ENCODE results near the gene CDKN2A. TPM values are rescaled to one million over a fixed set of nuclear protein-coding genes. Genes with fewer than 3 reads are reported as not detected.

Gene CDKN2A
- total RNA-seq, 1 experiment from 2014 or later: 282 TPM

GRCh38 chr9:21969011-21969940, 24.9 kb downstream of the CDKN2A start:
- Histone ChIP-seq H3K9me2 (ENCODE audit: insufficient read depth) (no peaks in the 10 kb centered on the region), H3K4me1 (replicated peaks; ENCODE audit: insufficient read depth) (peaks cover 13% of the 10 kb centered on the region), H3F3A (ENCODE audit: insufficient read depth, low read depth) (peaks cover 23% of the 10 kb centered on the region; the same call in 1 of the 2 replicates), H3K9me3 (ENCODE audit: insufficient read depth, low read depth) (no peaks in the 10 kb centered on the region), H3K27ac (no peak overlapping the region), H2AFZ (no peak overlapping the region), H3K79me2 (ENCODE audit: low read depth) (peaks cover 37% of the 10 kb centered on the region), H4K20me1 (ENCODE audit: insufficient read depth) (peaks cover 6% of the 10 kb centered on the region), H3K27me3 (ENCODE audit: insufficient read depth, low read depth) (no peaks in the 10 kb centered on the region), H3K36me3 (ENCODE audit: low read depth) (peaks cover 36% of the 10 kb centered on the region), H3K4me2 (no peak overlapping the region), H3K4me3 (no peak overlapping the region)
- intact Hi-C loops (cut with micrococcal nuclease; ENCODE audit: unreplicated experiment): no loop called here
- no peak for DNase-seq
- POLR2A ChIA-PET (ENCODE audit: unreplicated experiment): no interaction called here
- CTCF ChIA-PET: no interaction called here
- no TSS peak for BruUV-seq (replicated peaks)
- TF ChIP-seq CTCF (conservative IDR thresholded peaks at IDR 0.05) (no peak), EZH2 (IDR thresholded peaks at IDR 0.05; ENCODE audit: low read depth) (no peak)

- TF ChIP-seq EZH2 (IDR thresholded peaks at IDR 0.05; ENCODE audit: low read depth) (no peak), CTCF (conservative IDR thresholded peaks at IDR 0.05) (no peak)
- Histone ChIP-seq H3K79me2 (ENCODE audit: low read depth) (peaks cover 29% of the 10 kb centered on the region), H3K27me3 (ENCODE audit: insufficient read depth, low read depth) (no peaks in the 10 kb centered on the region), H3K9me2 (ENCODE audit: insufficient read depth) (no peaks in the 10 kb centered on the region), H3K36me3 (ENCODE audit: low read depth) (peaks cover 36% of the 10 kb centered on the region), H3K4me2 (no peak overlapping the region), H3K9me3 (ENCODE audit: insufficient read depth, low read depth) (no peaks in the 10 kb centered on the region), H3K4me3 (no peak overlapping the region), H3F3A (ENCODE audit: insufficient read depth, low read depth) (peaks cover 23% of the 10 kb centered on the region; the same call in 1 of the 2 replicates), H4K20me1 (ENCODE audit: insufficient read depth) (peaks cover 6% of the 10 kb centered on the region), H2AFZ (no peak overlapping the region), H3K4me1 (replicated peaks; ENCODE audit: insufficient read depth) (peaks cover 13% of the 10 kb centered on the region), H3K27ac (no peak overlapping the region)
- no peak for DNase-seq
- BruUV-seq (replicated peaks): no TSS peak
- intact Hi-C loops (cut with micrococcal nuclease; ENCODE audit: unreplicated experiment): no loop called here
- POLR2A ChIA-PET (ENCODE audit: unreplicated experiment): no interaction called here
- CTCF ChIA-PET: no interaction called here
Measured at GRCh38 chr9:21968331-21969010, 25.7 kb downstream of the CDKN2A start.

- H3K9me3 ChIP-seq (ENCODE audit: insufficient read depth, low read depth): no peaks in the 10 kb centered on the region
- H3K4me3 ChIP-seq: no peak overlapping the region
- no peaks in the 10 kb centered on the region for H3K27me3 ChIP-seq (ENCODE audit: insufficient read depth, low read depth)
- no peak for DNase-seq
- H3K4me1 ChIP-seq (replicated peaks; ENCODE audit: insufficient read depth): peaks cover 10% of the 10 kb centered on the region
- peaks cover 6% of the 10 kb centered on the region for H4K20me1 ChIP-seq (ENCODE audit: insufficient read depth)
- H2AFZ ChIP-seq: no peak overlapping the region
- CTCF ChIA-PET: no interaction called here
- H3K4me2 ChIP-seq: no peak overlapping the region
- H3K27ac ChIP-seq: no peak overlapping the region
- peaks cover 21% of the 10 kb centered on the region for H3K79me2 ChIP-seq (ENCODE audit: low read depth)
- intact Hi-C loops (cut with micrococcal nuclease; ENCODE audit: unreplicated experiment): no loop called here
- no peaks in the 10 kb centered on the region for H3K9me2 ChIP-seq (ENCODE audit: insufficient read depth)
- peaks cover 34% of the 10 kb centered on the region for H3K36me3 ChIP-seq (ENCODE audit: low read depth)
- H3F3A ChIP-seq (ENCODE audit: insufficient read depth, low read depth): peaks cover 22% of the 10 kb centered on the region; the same call in 1 of the 2 replicates
- no TSS peak for BruUV-seq (replicated peaks)
- TF ChIP-seq CTCF (conservative IDR thresholded peaks at IDR 0.05): no peak
- no peak for TF ChIP-seq EZH2 (IDR thresholded peaks at IDR 0.05; ENCODE audit: low read depth)
- POLR2A ChIA-PET (ENCODE audit: unreplicated experiment): no interaction called here
Measured at GRCh38 chr9:21967702-21968101, 26.5 kb downstream of the CDKN2A start.
